Neural progenitor cell (in vitro differentiated cells): ENCODE data around the gene ZNF419. TPM values are rescaled to one million over a fixed set of nuclear protein-coding genes. Genes with fewer than 3 reads are reported as not detected.

Source experiments
- DNase-seq: peaks from one replicate; pipeline ENCODE4 v3.0.0-alpha.2; 2016; ENCODE audit warnings: low spot score
- H2AFZ ChIP-seq: fragments of 200-600 bp; sonication (generic); replicated peaks from 2 replicates; pipeline ENCODE4 v1.6.1; 2016; ENCODE audit warnings: antibody characterized with exemption
- H3F3A ChIP-seq: fragments of 200-600 bp; sonication (generic); 2 replicates; pipeline ENCODE4 v1.6.1; 2016; ENCODE audit warnings: antibody characterized with exemption, low read depth
- H3K27ac ChIP-seq: fragments of 200-600 bp; sonication (generic); 2 replicates; pipeline ENCODE4 v1.5.1; 2016; ENCODE audit warnings: mild to moderate bottlenecking
- H3K27me3 ChIP-seq: fragments of 200-600 bp; sonication (generic); 2 replicates; pipeline ENCODE4 v1.6.1; 2016; ENCODE audit warnings: mild to moderate bottlenecking, moderate library complexity
- H3K36me3 ChIP-seq: fragments of 200-600 bp; sonication (generic); 2 replicates; pipeline ENCODE4 v1.5.1; 2016
- H3K4me1 ChIP-seq: fragments of 200-600 bp; sonication (generic); 2 replicates; pipeline ENCODE4 v1.6.1; 2016; ENCODE audit warnings: mixed run types
- H3K4me2 ChIP-seq: fragments of 200-600 bp; sonication (generic); 2 replicates; pipeline ENCODE4 v1.6.1; 2016
- H3K4me3 ChIP-seq: fragments of 200-600 bp; sonication (generic); 2 replicates; pipeline ENCODE4 v1.5.1; 2016
- H3K79me2 ChIP-seq: fragments of 200-600 bp; sonication (generic); 2 replicates; pipeline ENCODE4 v1.6.1; 2016; ENCODE audit warnings: low read depth
- H3K9ac ChIP-seq: fragments of 200-600 bp; sonication (generic); 2 replicates; pipeline ENCODE4 v1.6.1; 2016
- H3K9me3 ChIP-seq: fragments of 200-600 bp; sonication (generic); 2 replicates; pipeline ENCODE4 v1.5.1; 2016; ENCODE audit warnings: low read depth
- H4K20me1 ChIP-seq: fragments of 200-600 bp; sonication (generic); 2 replicates; pipeline ENCODE4 v1.6.1; 2016; ENCODE audit warnings: low read depth
- H3K27ac Mint-ChIP-seq: 3 replicates; pipeline ENCODE4 v1.8.0; 2021; ENCODE audit warnings: mixed read lengths
- H3K27me3 Mint-ChIP-seq: 2 replicates; pipeline ENCODE4 v1.8.0; 2022; ENCODE audit warnings: low read depth, mild to moderate bottlenecking, inconsistent platforms, moderate library complexity, mixed read lengths; ENCODE audit not compliant: insufficient read depth
- H3K36me3 Mint-ChIP-seq: 3 replicates; pipeline ENCODE4 v1.8.0; 2021; ENCODE audit warnings: mixed read lengths
- H3K4me1 Mint-ChIP-seq: 3 replicates; pipeline ENCODE4 v1.8.0; 2021; ENCODE audit warnings: mixed read lengths
- H3K4me3 Mint-ChIP-seq: 3 replicates; pipeline ENCODE4 v1.8.0; 2021; ENCODE audit warnings: mild to moderate bottlenecking, moderate library complexity, mixed read lengths
- H3K9me3 Mint-ChIP-seq: 3 replicates; pipeline ENCODE4 v1.8.0; 2020; ENCODE audit warnings: mixed read lengths
- CTCF ChIP-seq: fragments of 200-600 bp; sonication (generic); IDR thresholded peaks from 2 replicates; pipeline ENCODE4 v1.5.1; 2017; ENCODE audit warnings: antibody characterized with exemption, mild to moderate bottlenecking
- EZH2 ChIP-seq: fragments of 200-600 bp; sonication (generic); IDR thresholded peaks from 2 replicates; pipeline ENCODE4 v1.6.1; 2017; ENCODE audit warnings: antibody characterized with exemption, mild to moderate bottlenecking, moderate library complexity
- EZH2phosphoT487 ChIP-seq: fragments of 200-600 bp; sonication (generic); IDR thresholded peaks from 2 replicates; pipeline ENCODE4 v1.6.1; 2017; ENCODE audit warnings: antibody characterized with exemption
- total RNA-seq: library from RNA; depleted of rRNA; stranded (reverse); fragments of >200 nt; gene quantifications from 2 replicates; pipeline ENCODE4 v1.2.3, GENCODE V29; 2015; ENCODE audit warnings: low replicate concordance

ZNF419 gene
- total RNA-seq, 1 donor from 2014 or later = 25.6 TPM

GRCh38 chr19:57506163-57506562, 18.6 kb downstream of the ZNF419 start:
- peaks cover 5% of the 10 kb centered on the region for H3K36me3 ChIP-seq
- no peak for TF ChIP-seq EZH2
- TF ChIP-seq EZH2phosphoT487 = no peak
- no peak for TF ChIP-seq CTCF
- no peaks in the 10 kb centered on the region for H3K27me3 ChIP-seq
- H3K4me3 ChIP-seq = no peak overlapping the region
- no peaks in the 10 kb centered on the region for H3K4me1 Mint-ChIP-seq
- H3K4me2 ChIP-seq = no peak overlapping the region
- H3K9ac ChIP-seq = no peak overlapping the region
- H3K4me1 ChIP-seq = no peaks in the 10 kb centered on the region
- peaks cover 4% of the 10 kb centered on the region for H3K27me3 Mint-ChIP-seq
- no peak overlapping the region for H3K27ac ChIP-seq
- no peaks in the 10 kb centered on the region for H3F3A ChIP-seq
- DNase-seq = no peak
- H4K20me1 ChIP-seq = no peaks in the 10 kb centered on the region
- H3K27ac Mint-ChIP-seq = no peak overlapping the region
- peaks cover 67% of the 10 kb centered on the region for H3K9me3 Mint-ChIP-seq
- H3K79me2 ChIP-seq = peaks cover 20% of the 10 kb centered on the region
- no peak overlapping the region for H3K4me3 Mint-ChIP-seq
- no peak overlapping the region for H2AFZ ChIP-seq
- no peaks in the 10 kb centered on the region for H3K9me3 ChIP-seq
- H3K36me3 Mint-ChIP-seq = peaks cover 72% of the 10 kb centered on the region

GRCh38 chr19:57511484-57511883, 23.9 kb downstream of the ZNF419 start:
- no peak overlapping the region for H3K4me2 ChIP-seq
- H3K4me3 Mint-ChIP-seq = no peak overlapping the region
- no peak for DNase-seq
- no peaks in the 10 kb centered on the region for H3K79me2 ChIP-seq
- no peak overlapping the region for H3K9ac ChIP-seq
- no peaks in the 10 kb centered on the region for H3K4me1 ChIP-seq
- peaks cover 5% of the 10 kb centered on the region for H3K36me3 ChIP-seq
- no peak overlapping the region for H3K27ac Mint-ChIP-seq
- H3K9me3 Mint-ChIP-seq = peaks cover 62% of the 10 kb centered on the region
- TF ChIP-seq EZH2 (no peak), CTCF (no peak), EZH2phosphoT487 (no peak)
- H3K4me1 Mint-ChIP-seq = no peaks in the 10 kb centered on the region
- peaks cover 44% of the 10 kb centered on the region for H3K36me3 Mint-ChIP-seq
- no peak overlapping the region for H3K4me3 ChIP-seq
- no peaks in the 10 kb centered on the region for H3K27me3 Mint-ChIP-seq
- no peak overlapping the region for H2AFZ ChIP-seq
- no peak overlapping the region for H3K27ac ChIP-seq
- H3F3A ChIP-seq = no peaks in the 10 kb centered on the region
- no peaks in the 10 kb centered on the region for H4K20me1 ChIP-seq
- H3K27me3 ChIP-seq = no peaks in the 10 kb centered on the region
- peaks cover 12% of the 10 kb centered on the region for H3K9me3 ChIP-seq

- Histone ChIP-seq H2AFZ (no peak overlapping the region), H3K27ac (no peak overlapping the region), H3K9me3 (peaks cover 12% of the 10 kb centered on the region), H3K4me1 (no peaks in the 10 kb centered on the region), H3K4me2 (no peak overlapping the region), H3K79me2 (no peaks in the 10 kb centered on the region), H3K4me3 (no peak overlapping the region), H3F3A (no peaks in the 10 kb centered on the region), H3K27me3 (no peaks in the 10 kb centered on the region), H3K36me3 (no peaks in the 10 kb centered on the region), H3K9ac (no peak overlapping the region), H4K20me1 (no peaks in the 10 kb centered on the region)
- DNase-seq = no peak
- H3K27ac Mint-ChIP-seq = no peak overlapping the region
- H3K4me1 Mint-ChIP-seq = no peaks in the 10 kb centered on the region
- TF ChIP-seq EZH2 (no peak), EZH2phosphoT487 (no peak), CTCF (no peak)
- peaks cover 57% of the 10 kb centered on the region for H3K9me3 Mint-ChIP-seq
- H3K4me3 Mint-ChIP-seq = no peak overlapping the region
- peaks cover 2% of the 10 kb centered on the region for H3K27me3 Mint-ChIP-seq
- H3K36me3 Mint-ChIP-seq = peaks cover 31% of the 10 kb centered on the region
Observed at GRCh38 chr19:57512845-57513244, 25.3 kb downstream of the ZNF419 start.
